LoVo (cell line): Measurements from ENCODE around the gene ARPC4.
A peak's percentile ranks its signal among the peaks of the same experiment; 100 is the strongest.

Source experiments
- DNase-seq: peaks from one replicate; pipeline ENCODE4 v3.0.0-alpha.2; 2016; ENCODE audit warnings: low spot score

The ARPC4 gene

GRCh38 chr3:9792405-9793160 lies at the start of gene ARPC4, which contains the start of gene TADA3:
Gene ARPC4, plus strand, starts transcription at chr3:9793082. Its CDS starts 40 bp downstream, at chr3:9793122.
Gene TADA3, minus strand, starts transcription at chr3:9792473. Its CDS starts 1,007 bp downstream, at chr3:9791466.
- DNase-seq = peak; percentile 94

- DNase-seq = no peak
These were observed 49.3 kb upstream of the ARPC4 start for GRCh38 chr3:9743548-9743947.

GRCh38 chr3:9744162-9744561 lies 48.7 kb upstream of the ARPC4 start:
- DNase-seq = no peak

GRCh38 chr3:9745521-9745920 lies 47.4 kb upstream of the ARPC4 start:
- DNase-seq = no peak

GRCh38 chr3:9746330-9746729 lies 46.6 kb upstream of the ARPC4 start:
- DNase-seq = no peak

- no peak for DNase-seq
These were observed 45.6 kb upstream of the ARPC4 start for GRCh38 chr3:9747267-9747666.

- no peak for DNase-seq
These were observed 44.9 kb upstream of the ARPC4 start for GRCh38 chr3:9748031-9748430.

GRCh38 chr3:9749296-9749644 lies 43.6 kb upstream of the ARPC4 start:
- no peak for DNase-seq

GRCh38 chr3:9749645-9750555 lies 43.0 kb upstream of the ARPC4 start, which contains the start of gene OGG1:
Gene OGG1, plus strand, starts transcription at chr3:9749952. Its CDS starts 335 bp downstream, at chr3:9750287.
- DNase-seq = peak; percentile 97

- DNase-seq = no peak
These were observed 42.1 kb upstream of the ARPC4 start for GRCh38 chr3:9750556-9751411.

GRCh38 chr3:9754678-9755077 lies 38.2 kb upstream of the ARPC4 start:
- no peak for DNase-seq

- DNase-seq = no peak
These were observed 35.5 kb upstream of the ARPC4 start for GRCh38 chr3:9757427-9757826.

- no peak for DNase-seq
These were observed 31.9 kb upstream of the ARPC4 start for GRCh38 chr3:9760779-9761505.

GRCh38 chr3:9761919-9762318 lies 31.0 kb upstream of the ARPC4 start:
- no peak for DNase-seq

GRCh38 chr3:9762871-9763270 lies 30.0 kb upstream of the ARPC4 start:
- no peak for DNase-seq

- DNase-seq = no peak
These were observed 27.0 kb upstream of the ARPC4 start for GRCh38 chr3:9765865-9766264.

GRCh38 chr3:9767418-9767817 lies 25.5 kb upstream of the ARPC4 start:
- DNase-seq = no peak

- DNase-seq = no peak
These were observed 24.6 kb upstream of the ARPC4 start for GRCh38 chr3:9768141-9768775.

- no peak for DNase-seq
These were observed 23.9 kb upstream of the ARPC4 start for GRCh38 chr3:9769012-9769411.

- no peak for DNase-seq
These were observed 23.2 kb upstream of the ARPC4 start, which contains the start of gene CAMK1 for GRCh38 chr3:9769426-9770275. Gene CAMK1, minus strand, starts transcription at chr3:9769947. Its CDS starts 2,198 bp downstream, at chr3:9767749.
